GM18502 (cell line): Measurements from ENCODE around the gene FANCC.

ENCODE experiments used
- ATAC-seq: cut with Tn5 transposase; IDR thresholded peaks from one replicate; pipeline ENCODE4 v1.9.1; 2021; ENCODE audit warnings: mild to moderate bottlenecking; ENCODE audit not compliant: unreplicated experiment, poor library complexity

FANCC gene

DNA sequence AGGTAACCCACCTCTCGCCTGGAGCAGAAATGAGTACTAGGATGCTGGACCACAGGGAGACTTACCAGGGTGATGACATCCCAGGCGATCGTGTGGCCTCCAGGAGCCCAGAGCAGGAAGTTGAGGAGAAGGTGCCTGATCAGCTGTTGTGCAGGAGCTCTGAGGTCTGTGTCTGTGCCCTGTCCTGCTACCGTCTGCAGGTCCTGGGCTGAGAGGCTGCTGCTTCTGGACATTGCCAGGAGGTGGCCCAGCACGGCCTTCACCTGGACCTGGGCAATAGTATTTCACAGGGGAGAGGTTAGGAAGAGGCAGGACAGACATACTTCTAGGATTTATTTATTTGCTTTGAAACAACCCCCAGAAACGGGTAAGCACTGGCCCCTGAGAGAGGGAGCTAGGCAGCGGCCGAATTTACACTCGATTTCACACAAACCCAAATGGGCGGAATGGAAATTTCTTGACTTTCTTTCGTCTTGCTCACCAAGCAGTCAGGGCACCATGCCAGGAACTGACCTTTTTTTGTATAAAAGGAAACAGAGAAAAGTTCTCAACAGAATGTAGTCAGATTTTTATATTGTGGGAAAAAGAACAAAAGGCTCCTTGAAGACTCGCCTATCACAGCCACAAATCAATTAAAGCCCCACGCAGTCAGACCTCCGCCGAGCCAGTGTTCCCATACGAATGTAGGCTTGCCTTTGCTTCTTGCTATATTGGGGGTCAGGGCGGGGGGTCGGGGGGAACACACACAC lies 210.3 kb downstream of the FANCC start:
- ATAC-seq, result no peak

- no peak for ATAC-seq
Measured at GRCh38 chr9:95105519-95106287, 211.8 kb downstream of the FANCC start.

DNA sequence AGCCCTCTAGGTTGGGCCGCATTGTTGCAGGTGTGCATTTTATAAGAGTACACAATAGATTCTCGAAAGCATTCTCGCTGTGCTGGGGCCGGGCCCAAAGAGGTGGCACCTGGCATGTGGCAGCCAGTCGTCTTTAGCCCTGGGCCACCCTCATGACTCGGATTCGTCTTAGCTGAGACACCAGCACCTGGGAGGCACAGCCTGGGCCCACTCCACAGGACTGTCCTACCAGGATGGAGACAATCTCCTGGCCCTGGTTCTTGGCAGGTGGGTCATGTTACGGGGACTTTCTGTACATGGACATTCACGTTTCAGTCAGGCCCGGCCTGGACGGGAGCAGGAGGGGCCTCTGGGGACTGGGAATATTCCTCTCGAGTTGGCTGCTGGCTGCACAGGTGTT lies 212.5 kb downstream of the FANCC start:
- no peak for ATAC-seq

- ATAC-seq, result no peak
Measured at GRCh38 chr9:95104581-95104960, 212.9 kb downstream of the FANCC start.

DNA sequence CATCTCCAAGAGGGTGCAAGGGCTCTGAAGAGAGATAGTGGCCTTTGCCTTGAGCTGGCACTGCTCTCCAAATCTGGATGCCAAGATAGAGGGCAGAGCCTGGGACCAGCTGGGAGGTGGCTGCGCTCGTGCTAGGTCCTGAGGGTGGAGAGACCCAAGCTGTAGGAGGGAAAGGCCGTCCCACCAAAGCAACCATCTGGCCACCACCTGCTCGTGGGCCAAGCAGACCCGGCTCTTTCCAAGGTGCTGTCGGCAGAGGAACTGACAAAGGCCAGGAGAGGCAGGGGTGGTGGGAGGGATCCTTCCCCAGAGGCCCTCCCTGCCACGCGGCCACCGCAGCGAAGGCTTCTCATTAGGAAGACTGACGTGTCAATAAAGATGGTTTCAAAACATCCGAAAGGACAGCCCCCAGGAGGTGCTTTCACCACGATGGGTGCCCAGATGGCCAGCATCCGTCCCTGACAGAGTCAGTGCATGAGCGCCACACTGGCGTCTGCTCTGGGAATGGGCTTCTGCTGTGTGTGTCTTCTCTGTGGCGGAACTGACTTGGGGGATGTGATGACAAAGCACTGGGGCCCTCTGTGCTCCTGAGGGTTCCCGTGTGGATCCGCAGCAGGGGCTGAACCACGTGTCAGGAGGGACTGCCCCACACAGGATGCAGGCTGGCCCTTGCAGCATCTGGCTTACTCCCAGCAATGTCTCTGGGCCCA lies 213.5 kb downstream of the FANCC start:
- no peak for ATAC-seq

GRCh38 chr9:95103281-95103771 lies 214.2 kb downstream of the FANCC start:
- no peak for ATAC-seq

- ATAC-seq, result no peak
Measured at GRCh38 chr9:95102572-95102971, 214.9 kb downstream of the FANCC start.

DNA sequence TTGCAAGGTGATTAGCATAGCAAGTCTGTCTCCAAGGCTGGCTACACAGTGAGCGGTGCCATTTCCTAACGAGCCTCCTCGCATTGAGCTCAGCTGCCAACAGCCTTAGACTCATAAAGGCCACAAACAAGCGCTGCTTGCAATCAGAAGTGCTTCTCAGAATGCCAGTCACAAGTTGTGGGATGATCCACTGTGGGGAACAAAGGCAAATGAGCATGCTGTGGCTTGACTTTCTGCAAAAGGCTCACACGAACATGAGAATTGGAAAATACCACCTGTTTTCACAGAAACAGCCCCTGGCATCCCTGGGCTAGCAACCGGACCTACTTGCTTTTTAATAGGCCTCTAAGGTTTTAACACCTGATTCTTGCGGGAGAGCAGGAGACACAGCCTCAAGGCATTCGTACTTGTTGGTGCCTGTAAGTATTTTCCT lies 215.5 kb downstream of the FANCC start:
- ATAC-seq, result no peak

DNA sequence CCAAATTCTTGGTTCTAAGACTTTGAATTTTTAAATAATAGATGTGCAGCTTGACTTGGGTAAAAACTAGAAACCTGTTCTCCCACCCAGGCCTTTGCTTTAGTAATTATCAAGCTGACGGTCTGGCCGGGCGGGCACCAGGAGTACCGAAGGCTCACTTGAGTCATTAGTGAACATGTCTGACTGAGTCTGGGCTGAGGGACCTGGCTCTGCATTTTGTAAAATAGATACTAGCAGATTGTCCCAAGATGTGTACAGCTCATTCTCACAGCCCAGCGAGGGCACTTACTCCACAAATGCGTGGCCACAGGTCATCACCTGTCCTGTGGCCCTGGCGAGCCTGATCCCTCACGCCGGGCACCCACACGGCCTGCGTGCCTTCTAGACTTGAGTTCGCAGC lies 216.2 kb downstream of the FANCC start:
- no peak for ATAC-seq

GRCh38 chr9:95100071-95100627 lies 217.4 kb downstream of the FANCC start:
- no peak for ATAC-seq

DNA sequence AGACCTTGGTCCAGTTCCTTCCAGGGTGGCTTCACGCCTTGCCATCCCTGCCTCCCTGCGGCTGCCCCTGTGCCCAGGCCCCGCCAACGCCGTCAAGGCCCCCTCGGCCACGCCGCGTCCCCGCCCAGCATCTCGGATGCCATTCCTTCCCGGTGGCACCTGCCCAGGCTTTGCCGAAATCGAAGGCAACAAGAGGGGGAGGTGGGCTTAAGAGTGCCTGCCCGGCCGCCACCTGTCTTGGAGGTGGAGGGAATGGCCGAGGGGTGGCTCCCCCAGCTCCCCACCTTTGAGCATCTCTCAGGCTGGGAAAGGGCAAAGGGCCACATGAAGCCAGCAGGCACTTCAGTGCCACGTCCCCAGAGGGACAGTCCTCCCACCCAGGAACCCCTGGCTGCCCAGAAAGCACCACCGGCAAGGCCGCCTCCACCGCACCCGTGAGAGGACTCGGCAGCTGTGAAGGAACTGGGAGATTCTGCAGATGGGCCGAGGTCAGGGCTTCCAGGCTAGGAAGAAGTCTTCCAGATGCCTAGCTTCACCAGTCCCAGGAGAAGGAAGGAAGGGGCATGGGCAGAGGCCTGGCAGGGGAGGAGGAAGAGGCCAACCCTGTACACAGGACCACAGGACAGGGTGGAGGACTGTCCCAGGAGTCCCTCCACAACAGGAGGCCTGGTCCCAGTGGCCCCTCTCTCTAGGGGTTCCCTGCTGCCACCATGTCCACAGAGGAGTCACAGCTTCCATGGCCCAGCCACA lies 218.0 kb downstream of the FANCC start:
- ATAC-seq, result no peak

DNA sequence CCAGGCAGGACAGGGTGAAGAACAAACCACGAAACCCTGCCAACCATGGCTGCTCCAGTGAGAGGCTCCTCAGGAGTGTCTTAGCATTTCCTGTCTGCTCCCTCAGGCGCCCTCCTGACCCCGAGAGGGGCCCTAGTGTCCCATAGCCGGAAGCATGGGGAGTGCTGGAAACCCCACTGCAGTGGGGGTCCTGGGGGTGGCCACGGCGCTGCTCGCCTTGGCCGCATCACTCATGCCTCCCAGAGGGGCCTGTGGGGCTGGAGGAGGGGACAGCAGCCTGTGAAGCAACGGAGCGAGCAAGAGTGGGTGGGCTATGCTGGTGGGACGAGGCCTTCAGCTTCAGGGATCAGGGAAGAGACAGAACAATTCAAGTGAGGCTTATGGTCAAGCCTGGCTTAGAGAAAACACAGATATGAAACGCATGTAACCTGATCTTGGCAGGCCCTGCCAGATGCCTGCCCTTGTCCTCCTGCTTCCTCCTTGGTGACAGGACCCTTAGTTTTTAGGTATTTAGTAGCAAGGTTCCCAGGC lies 219.1 kb downstream of the FANCC start:
- ATAC-seq, result no peak

DNA sequence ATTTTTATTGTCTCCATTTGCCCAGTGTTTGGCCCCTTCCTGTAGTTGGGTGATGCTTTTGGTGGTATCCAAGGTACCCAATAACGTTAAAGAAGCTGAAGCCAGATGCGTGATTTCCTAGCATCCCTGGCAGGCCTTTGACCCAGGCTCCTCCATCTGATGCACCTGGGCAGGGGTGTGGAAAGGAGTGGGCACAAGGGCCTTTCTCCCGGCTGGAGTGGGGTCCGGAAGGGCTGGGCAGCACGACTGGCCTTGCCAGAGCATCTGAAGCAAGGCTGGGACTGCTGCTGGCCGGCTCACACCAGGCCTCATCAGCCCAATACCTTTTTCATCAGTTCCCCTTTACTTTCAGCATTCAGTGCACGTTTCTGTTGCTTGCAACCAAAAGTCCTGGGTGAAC lies 220.2 kb downstream of the FANCC start:
- ATAC-seq, result no peak

GRCh38 chr9:95096807-95097206 lies 220.7 kb downstream of the FANCC start:
- no peak for ATAC-seq

GRCh38 chr9:95096381-95096780 lies 221.1 kb downstream of the FANCC start:
- no peak for ATAC-seq

DNA sequence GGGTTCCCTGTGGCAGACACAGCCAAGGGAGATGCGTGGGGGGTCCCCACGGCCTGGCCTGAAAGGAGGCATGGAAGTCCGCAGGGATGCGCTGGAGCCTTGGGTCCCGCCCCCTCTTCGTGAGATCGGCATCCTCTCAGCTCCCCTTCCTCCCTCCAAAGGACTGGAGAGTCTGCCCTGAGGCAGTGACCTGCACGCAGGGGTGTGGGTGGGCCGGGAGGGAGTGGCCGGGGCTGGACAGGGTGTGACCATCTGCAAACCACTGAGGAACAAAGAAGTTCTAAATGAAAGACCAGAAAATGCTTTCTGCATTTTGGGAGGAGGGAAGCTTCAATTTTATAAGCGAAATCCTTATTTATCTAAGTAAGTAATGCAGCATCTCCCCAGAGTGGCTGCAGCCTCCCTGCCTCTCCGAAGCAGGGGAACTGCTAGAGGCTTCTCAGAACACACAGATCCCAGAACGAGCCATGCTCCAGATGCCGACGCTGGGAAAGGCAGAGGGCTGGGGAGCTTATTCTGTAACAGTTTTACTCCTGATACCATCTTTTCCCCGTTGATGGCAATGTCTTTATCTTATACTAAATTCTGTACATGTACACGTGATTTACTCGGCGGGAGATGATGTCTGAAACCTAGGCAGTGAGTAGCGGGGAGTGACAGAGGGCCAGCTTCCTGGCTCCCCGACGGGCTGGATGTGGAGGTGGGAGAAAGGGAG lies 221.7 kb downstream of the FANCC start:
- no peak for ATAC-seq

GRCh38 chr9:95094002-95094401 lies 223.5 kb downstream of the FANCC start:
- ATAC-seq, result no peak

- no peak for ATAC-seq
Measured at GRCh38 chr9:95093586-95093985, 223.9 kb downstream of the FANCC start.
